Stimulated activated CD4-positive, alpha-beta T cell treated with anti-CD3 and anti-CD28 coated beads, Interleukin-2, amount 100 ng/mL, for 24 hours (primary cell): ENCODE measurements around the gene CLDN9.

ENCODE experiments used
- DNase-seq, 2 donors: peaks; one replicate each; pipeline ENCODE4 v3.0.0-alpha.2; 2020

CLDN9 gene

GRCh38 chr16:2999929-3000328 lies 12.8 kb upstream of the CLDN9 start:
- no peak for DNase-seq

GRCh38 chr16:3000540-3000939 lies 12.2 kb upstream of the CLDN9 start:
- DNase-seq, result no peak

GRCh38 chr16:3001316-3001715 lies 11.4 kb upstream of the CLDN9 start:
- DNase-seq, result no peak

GRCh38 chr16:3003582-3004270 lies 9.0 kb upstream of the CLDN9 start:
- peak; percentile 96 for DNase-seq

GRCh38 chr16:3004319-3004718 lies 8.4 kb upstream of the CLDN9 start:
- DNase-seq, result no peak

GRCh38 chr16:3004781-3005284 lies 7.9 kb upstream of the CLDN9 start:
- no peak for DNase-seq

- DNase-seq, result no peak
Measured at GRCh38 chr16:3007059-3007956, 5.4 kb upstream of the CLDN9 start.

GRCh38 chr16:3007957-3008689 lies 4.6 kb upstream of the CLDN9 start:
- no peak for DNase-seq

GRCh38 chr16:3008690-3009037 lies 4.1 kb upstream of the CLDN9 start:
- DNase-seq, result no peak

- no peak for DNase-seq
Measured at GRCh38 chr16:3009568-3010390, 2.9 kb upstream of the CLDN9 start.

GRCh38 chr16:3010510-3010909 lies 2.2 kb upstream of the CLDN9 start:
- DNase-seq, result no peak

GRCh38 chr16:3012246-3012645 lies 477 bp upstream of the CLDN9 start:
- no peak for DNase-seq

- DNase-seq, result no peak
Measured at GRCh38 chr16:3013491-3013951, 798 bp downstream of the CLDN9 start.

GRCh38 chr16:3013998-3014690 lies 1.4 kb downstream of the CLDN9 start:
- no peak for DNase-seq

GRCh38 chr16:3014971-3015370 lies 2.2 kb downstream of the CLDN9 start:
- DNase-seq, result no peak

GRCh38 chr16:3015865-3016521 lies 3.3 kb downstream of the CLDN9 start:
- DNase-seq, result no peak

- DNase-seq, result no peak
Measured at GRCh38 chr16:3017344-3017743, 4.6 kb downstream of the CLDN9 start.

GRCh38 chr16:3017794-3018506 lies 5.2 kb downstream of the CLDN9 start, which contains the start of gene CLDN6:
Gene CLDN6 (minus strand): TSS chr16:3018183. CDS start chr16:3016021, 2,162 bp downstream.
- DNase-seq, result peak in 1 of 2 donors; percentile 46

GRCh38 chr16:3019594-3020246 lies 7.0 kb downstream of the CLDN9 start:
- DNase-seq, result no peak

GRCh38 chr16:3020247-3020603 lies 7.5 kb downstream of the CLDN9 start, which contains the start of gene TNFRSF12A:
Gene TNFRSF12A (plus strand): TSS chr16:3020368. CDS start chr16:3020398, 30 bp downstream.
- DNase-seq, result peak; percentile 66 to 79
